ENCODE results near the gene TTC28.
"Not testable (repeated sequence)": the region's sequence is repeated elsewhere in the genome, so short reads cannot be mapped to it uniquely, and the experiment has no call there.

Gene TTC28

DNA sequence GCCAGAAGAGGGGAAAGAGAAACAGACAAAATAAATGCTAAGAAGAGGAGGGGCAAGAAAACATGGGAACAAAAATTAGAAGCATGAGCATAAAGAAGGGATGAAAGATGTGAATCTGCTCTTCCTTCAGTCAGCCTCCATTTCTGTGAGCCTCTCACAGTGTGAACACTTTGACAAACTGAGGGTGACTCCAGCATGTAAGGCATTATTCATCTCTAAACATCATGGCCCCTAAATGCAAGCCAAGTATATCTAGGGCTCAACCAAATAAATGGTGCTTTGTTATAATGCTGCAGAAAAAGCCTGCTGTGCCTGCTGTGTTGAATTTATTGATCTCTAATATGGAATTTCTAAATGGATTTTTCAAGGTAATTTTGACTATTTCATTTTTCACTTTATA, 281.3 kb downstream of the TTC28 start:
- no peak for DNase-seq

DNA sequence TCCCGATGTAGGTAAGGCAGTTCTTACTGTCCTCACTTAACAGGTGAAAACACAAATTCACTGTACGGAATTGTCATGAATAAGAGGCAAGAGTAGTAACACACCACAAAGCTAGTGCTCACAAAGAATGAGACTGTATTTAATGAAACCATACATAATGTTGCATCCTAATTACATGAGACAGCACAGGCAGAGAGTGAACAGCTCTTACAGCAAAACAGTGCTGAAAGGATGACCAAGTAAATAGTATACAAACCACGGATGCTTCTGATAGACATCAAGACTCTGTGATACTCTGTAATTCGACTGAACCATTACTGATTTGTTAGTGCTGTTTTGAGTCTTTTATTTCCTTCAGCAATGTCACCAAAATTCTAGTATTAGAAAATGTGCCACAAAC, 282.3 kb downstream of the TTC28 start:
- DNase-seq: no peak

GRCh38 chr22:28395920-28396753, 283.5 kb downstream of the TTC28 start:
- peak; percentile 4 for DNase-seq

DNA sequence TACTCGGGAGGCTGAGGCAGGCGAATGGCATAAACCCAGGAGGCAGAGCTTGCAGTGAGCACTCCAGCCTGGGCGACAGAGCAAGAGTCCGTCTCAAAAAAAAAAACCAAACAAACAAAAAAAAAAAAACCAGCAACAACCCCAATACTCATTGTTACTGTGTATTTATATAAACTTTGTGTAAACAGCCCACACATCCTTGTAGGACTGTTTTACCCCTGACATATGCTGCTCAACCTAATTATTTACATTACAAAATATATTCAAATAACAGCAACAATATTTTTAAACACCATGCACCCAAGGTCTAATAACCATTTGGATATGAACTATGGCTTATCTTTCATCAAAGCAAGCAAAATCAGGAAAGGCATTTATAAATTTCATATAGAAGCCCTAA, 284.1 kb downstream of the TTC28 start:
- DNase-seq: no peak

DNA sequence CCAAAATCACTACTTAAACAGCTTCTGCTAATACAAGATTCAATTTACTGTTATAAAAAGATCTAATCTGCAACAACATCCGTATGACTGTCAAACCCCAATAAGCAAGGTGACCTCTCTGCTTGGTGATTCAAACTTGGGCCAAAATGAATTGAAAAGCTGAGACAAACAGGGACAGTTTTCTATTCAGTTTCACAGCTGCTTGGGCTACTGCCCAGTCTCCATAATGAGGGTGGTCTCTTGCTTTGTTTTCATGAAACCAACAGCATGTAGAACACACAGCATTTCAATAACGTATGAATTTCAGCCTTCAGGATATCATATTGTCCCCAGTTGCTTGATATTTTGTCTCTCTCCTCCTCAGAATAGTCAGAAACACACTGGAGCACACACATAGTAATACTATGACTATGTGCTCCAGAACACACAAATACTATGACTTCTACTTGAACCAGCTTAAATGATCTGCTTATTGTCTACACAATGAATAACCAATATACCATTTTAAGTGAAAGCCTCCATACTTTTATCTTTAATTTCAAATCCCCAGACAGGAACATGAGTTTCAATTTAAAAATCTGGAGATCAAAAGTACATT, 285.0 kb downstream of the TTC28 start:
- DNase-seq: no peak

DNA sequence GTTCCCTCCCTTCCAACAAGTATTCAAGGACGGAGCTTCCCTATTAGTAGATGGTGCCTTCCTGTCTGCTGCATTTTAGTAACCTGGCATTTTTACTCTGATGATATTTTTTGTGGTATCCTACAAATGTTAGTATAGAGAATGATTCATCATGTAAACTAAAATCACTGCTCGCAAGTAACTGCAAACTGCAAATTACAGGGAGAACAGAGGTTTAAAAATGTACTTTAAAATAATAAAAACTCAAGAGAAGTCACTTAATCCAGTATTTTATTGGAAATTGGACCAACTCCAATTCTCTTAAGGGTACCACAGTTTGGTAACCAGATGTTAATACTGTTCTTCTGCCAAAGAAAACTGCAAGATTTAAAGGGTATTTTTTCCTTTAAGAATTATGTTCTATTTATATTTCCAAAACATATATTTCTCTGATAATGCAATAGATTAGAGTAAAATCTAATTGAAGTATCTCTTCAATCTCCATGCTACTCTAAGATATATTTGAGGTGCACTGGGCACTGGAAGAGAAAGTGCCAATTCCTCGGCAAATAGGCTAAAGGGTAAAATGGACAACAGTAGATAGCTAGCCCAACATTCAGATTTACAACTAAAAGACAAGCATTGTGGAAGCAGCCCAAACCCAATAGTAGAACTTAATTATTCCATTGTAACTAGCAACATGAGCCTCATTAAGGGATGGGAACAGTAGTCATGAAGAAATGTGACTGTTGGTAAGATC, 298.0 kb downstream of the TTC28 start:
- DNase-seq: no peak

- no peak for DNase-seq
Observed at GRCh38 chr22:28379951-28380350, 299.7 kb downstream of the TTC28 start.

GRCh38 chr22:28379075-28379779, 300.4 kb downstream of the TTC28 start:
- DNase-seq: no peak

GRCh38 chr22:28375761-28376534, 303.7 kb downstream of the TTC28 start:
- DNase-seq: peak; percentile 26

GRCh38 chr22:28373831-28374230, 305.8 kb downstream of the TTC28 start:
- DNase-seq: no peak

- no peak for DNase-seq
Observed at GRCh38 chr22:28369854-28370253, 309.8 kb downstream of the TTC28 start.

GRCh38 chr22:28366856-28367255, 312.8 kb downstream of the TTC28 start:
- DNase-seq: no peak

GRCh38 chr22:28365371-28365770, 314.3 kb downstream of the TTC28 start:
- DNase-seq: no peak

DNA sequence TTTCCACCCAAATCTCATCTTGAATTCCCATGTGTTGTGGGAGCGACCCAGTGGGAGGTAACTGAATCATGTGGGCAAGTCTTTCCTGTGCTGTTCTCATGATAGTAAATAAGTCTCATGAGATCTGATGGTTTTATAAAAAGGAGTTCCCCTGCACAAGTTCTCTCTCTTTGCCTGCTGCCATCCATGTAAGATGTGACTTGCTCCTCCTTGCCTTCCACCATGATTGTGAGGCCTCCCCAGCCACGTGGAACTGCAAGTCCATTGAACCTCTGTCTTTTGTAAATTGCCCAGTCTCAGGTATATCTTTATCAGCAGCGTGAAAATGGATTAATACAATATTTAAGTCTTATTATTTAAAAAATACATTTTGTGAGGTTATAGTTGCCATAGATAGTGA, 315.5 kb downstream of the TTC28 start:
- not testable (repeated sequence) for DNase-seq

DNA sequence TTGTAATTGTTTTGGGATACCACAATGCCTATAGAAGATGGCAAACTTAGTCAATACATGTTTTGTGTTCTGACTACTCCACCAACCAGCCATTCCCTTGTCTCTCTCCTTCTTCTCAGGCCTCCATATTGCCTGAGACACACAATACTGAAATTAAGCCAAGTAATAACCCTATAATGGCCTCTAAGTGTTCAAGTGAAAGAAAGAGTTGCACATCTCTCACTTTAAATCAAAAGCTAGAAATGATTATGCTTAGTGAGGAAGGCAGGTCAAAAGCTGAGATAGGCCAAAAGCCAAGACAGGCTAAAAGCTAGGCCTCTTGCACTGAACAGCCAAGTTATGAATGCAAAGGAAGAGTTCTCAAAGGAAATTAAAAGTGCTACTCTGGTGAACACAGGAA, 318.7 kb downstream of the TTC28 start:
- no peak for DNase-seq

DNA sequence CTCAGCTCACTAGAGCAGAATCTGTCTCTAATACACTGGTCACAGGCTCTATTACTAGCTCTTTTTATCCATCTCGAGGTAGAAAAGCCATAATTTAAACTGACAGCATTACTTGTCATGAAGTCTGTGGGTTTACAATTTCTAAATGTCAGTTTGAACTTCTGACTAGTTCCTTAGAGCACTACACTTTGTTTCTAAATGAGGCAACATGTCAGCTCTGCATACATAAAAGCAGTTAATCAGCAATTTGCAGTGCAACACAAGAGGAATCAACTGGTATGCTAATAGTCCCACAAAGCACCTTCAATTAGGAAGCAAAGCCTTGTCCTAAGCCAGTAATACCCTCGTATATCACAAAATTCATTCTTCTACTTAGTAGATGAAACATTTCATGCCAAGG, 321.3 kb downstream of the TTC28 start:
- peak; percentile 48 for DNase-seq

GRCh38 chr22:28357193-28357592, 322.4 kb downstream of the TTC28 start:
- DNase-seq: no peak

DNA sequence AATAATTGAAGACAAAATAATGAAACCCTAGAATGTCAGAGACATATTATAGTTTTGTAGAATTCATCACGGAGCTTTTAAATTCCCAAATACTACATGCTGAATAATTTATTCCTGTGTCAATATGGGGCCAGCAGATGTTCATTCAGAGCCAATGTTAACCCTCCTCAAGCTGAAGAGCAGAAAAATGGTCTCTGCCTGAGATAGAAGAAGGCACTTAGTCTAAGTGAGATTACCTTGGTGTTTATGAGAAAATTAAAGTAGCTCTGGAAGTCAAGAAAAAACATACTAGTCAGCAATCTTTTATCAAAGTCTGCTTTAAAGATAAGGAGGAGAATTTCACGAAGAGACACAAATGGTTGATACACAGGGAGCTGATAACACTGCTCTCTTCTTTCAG, 328.2 kb downstream of the TTC28 start:
- DNase-seq: peak; percentile 68

GRCh38 chr22:28348613-28349609, 330.7 kb downstream of the TTC28 start:
- peak; percentile 62 for DNase-seq

DNA sequence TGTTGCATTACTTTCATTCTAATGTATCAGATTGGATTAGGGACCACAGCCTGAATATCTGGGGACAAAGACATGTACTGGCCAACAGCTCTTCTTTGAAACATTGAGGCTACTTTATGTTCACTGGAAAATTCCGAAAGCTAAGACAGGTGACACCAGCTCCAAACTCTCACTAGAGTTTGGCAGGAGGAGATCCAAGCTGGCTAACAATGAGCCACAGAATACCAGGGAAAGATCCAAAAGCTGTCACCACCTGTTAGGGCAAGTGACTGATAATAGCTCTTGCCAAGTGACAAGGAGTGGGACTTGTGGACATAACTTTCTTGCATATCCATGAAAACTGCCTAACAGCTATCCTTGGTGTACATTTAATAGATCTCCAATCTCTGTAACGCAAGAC, 333.3 kb downstream of the TTC28 start:
- no peak for DNase-seq

Measured in NCI-H82 (cell line).